Esophagus muscularis mucosa (tissue), 4 donors: ENCODE results near the gene SNAP47. TPM values are rescaled to one million over a fixed set of nuclear protein-coding genes. Genes with fewer than 3 reads are reported as not detected.

Source experiments
- DNase-seq: peaks from one replicate; pipeline ENCODE4 v3.0.0-alpha.2; 2017; ENCODE audit errors: extremely low spot score
- H3K27ac ChIP-seq, 4 donors: fragments of 200-600 bp; sonication (generic); replicated peaks in 1 of 4; 1 replicate in 3 of 4; 2 replicates in 1 of 4; pipeline ENCODE4 v1.5.1; 2016 to 2019; ENCODE audit warnings: mild to moderate bottlenecking in 1 of 4
- H3K27me3 ChIP-seq, 4 donors: fragments of 200-600 bp; sonication (generic); one replicate each; pipeline versions ENCODE4 v1.5.1 to v1.6.0; 2016 to 2019
- H3K36me3 ChIP-seq, 4 donors: fragments of 200-600 bp; sonication (generic); one replicate each; pipeline ENCODE4 v1.5.1; 2016 to 2019
- H3K4me1 ChIP-seq, 4 donors: fragments of 200-600 bp; sonication (generic); one replicate each; pipeline ENCODE4 v1.5.1; 2016 to 2019
- H3K4me3 ChIP-seq, 4 donors: fragments of 200-600 bp; sonication (generic); 1 replicate in 2 of 4; 2 replicates in 2 of 4; pipeline ENCODE4 v1.5.1; 2016 to 2019; ENCODE audit warnings: mild to moderate bottlenecking in 4 of 4, moderate library complexity in 1 of 4
- H3K9me3 ChIP-seq, 4 donors: fragments of 200-600 bp; sonication (generic); 1 replicate in 3 of 4; 2 replicates in 1 of 4; pipeline ENCODE4 v1.5.1; 2016 to 2019
- CTCF ChIP-seq, 3 experiments: fragments of 200-600 bp in 2 of 3; fragments of 450-650 bp in 1 of 3; sonication (generic) in 2 of 3; IDR thresholded peaks; one replicate each; pipeline ENCODE4 v1.5.1; 2017 to 2019; ENCODE audit warnings: antibody characterized with exemption in 3 of 3, mild to moderate bottlenecking in 2 of 3, moderate library complexity in 1 of 3
- EP300 ChIP-seq: sonication (generic); formaldehyde crosslinking; IDR thresholded peaks from one replicate; pipeline ENCODE4 v1.6.1; 2017; ENCODE audit warnings: antibody characterized with exemption
- POLR2A ChIP-seq: fragments of 450-650 bp; IDR thresholded peaks from one replicate; pipeline ENCODE4 v1.6.1; 2017; ENCODE audit warnings: antibody characterized with exemption, moderate library complexity, mild to moderate bottlenecking, low read depth
- POLR2AphosphoS5 ChIP-seq, 2 donors: sonication (generic); formaldehyde crosslinking; IDR thresholded peaks; one replicate each; pipeline ENCODE4 v1.6.1; 2017; ENCODE audit warnings: antibody characterized with exemption in 2 of 2
- WGBS: methylation state at CpG from one replicate; pipeline ENCODE4 v1.1.5; 2018; 5-methylcytosine and 5-hydroxymethylcytosine counted together
- intact Hi-C: fragments of 100-400 bp; cut with DNase I; formaldehyde crosslinking; loops from one replicate; pipeline ENCODE4 v1.15.1; 2023
- total RNA-seq, 4 donors: library from RNA; depleted of rRNA; stranded (reverse); fragments of >200 nt; gene quantifications; one replicate each; pipeline versions ENCODE4 v1.1.0 to v1.2.1, GENCODE V29; 2016

The SNAP47 gene
- total RNA-seq, 4 donors from 2014 or later = 26.6 to 41.0 (median 38.8) TPM

GRCh38 chr1:227792216-227793078 is 57.2 kb downstream of the SNAP47 start:
- Histone ChIP-seq H3K36me3 (no peaks in the 10 kb centered on the region), H3K27ac (no peak overlapping the region), H3K27me3 (peaks cover 0 to 8% (median 2%) of the 10 kb centered on the region in 4 donors), H3K9me3 (no peaks in the 10 kb centered on the region), H3K4me3 (no peak overlapping the region), H3K4me1 (peaks cover 13 to 36% (median 32%) of the 10 kb centered on the region in 4 donors)
- intact Hi-C loops = no loop called here
- WGBS = 85% methylated on average over 7 of the region's 19 CpGs
- DNase-seq = peak; percentile 90
- TF ChIP-seq CTCF (IDR thresholded peaks at IDR 0.05) = no peak
- no peak for TF ChIP-seq POLR2A
- TF ChIP-seq EP300 = no peak
- no peak for TF ChIP-seq POLR2AphosphoS5 (IDR thresholded peaks at IDR 0.05)

- Histone ChIP-seq H3K4me3 (no peak overlapping the region), H3K9me3 (no peaks in the 10 kb centered on the region), H3K27ac (peak overlapping the region in 1 of 4 donors; percentile 48), H3K4me1 (peaks cover 12 to 29% (median 27%) of the 10 kb centered on the region in 4 donors), H3K36me3 (no peaks in the 10 kb centered on the region), H3K27me3 (peaks cover 0 to 8% (median 2%) of the 10 kb centered on the region in 4 donors)
- no peak for TF ChIP-seq CTCF (IDR thresholded peaks at IDR 0.05)
- no peak for TF ChIP-seq POLR2AphosphoS5 (IDR thresholded peaks at IDR 0.05)
- no peak for TF ChIP-seq POLR2A
- TF ChIP-seq EP300 = no peak
- intact Hi-C loops = no loop called here
- DNase-seq = no peak
- 85% methylated on average over 8 of the region's 10 CpGs for WGBS
These were observed 58.1 kb downstream of the SNAP47 start for GRCh38 chr1:227793079-227793947.

GRCh38 chr1:227793948-227794816 is 58.9 kb downstream of the SNAP47 start:
- peaks cover 0 to 8% (median 2%) of the 10 kb centered on the region in 4 donors for H3K27me3 ChIP-seq
- H3K9me3 ChIP-seq = no peaks in the 10 kb centered on the region
- peak overlapping the region in 1 of 4 donors; percentile 48 for H3K27ac ChIP-seq
- TF ChIP-seq CTCF (IDR thresholded peaks at IDR 0.05) = no peak
- TF ChIP-seq POLR2AphosphoS5 (IDR thresholded peaks at IDR 0.05) = no peak
- TF ChIP-seq POLR2A = no peak
- TF ChIP-seq EP300 = no peak
- intact Hi-C loops = no loop called here
- no peak for DNase-seq
- WGBS = 49% methylated on average over 9 of the region's 12 CpGs
- H3K4me1 ChIP-seq = peaks cover 12 to 20% (median 19%) of the 10 kb centered on the region in 4 donors
- H3K36me3 ChIP-seq = no peaks in the 10 kb centered on the region
- H3K4me3 ChIP-seq = no peak overlapping the region

- Histone ChIP-seq H3K27ac (no peak overlapping the region), H3K27me3 (peaks cover 0 to 8% (median 2%) of the 10 kb centered on the region in 4 donors), H3K4me1 (peaks cover 12 to 19% (median 16%) of the 10 kb centered on the region in 4 donors), H3K4me3 (no peak overlapping the region), H3K9me3 (no peaks in the 10 kb centered on the region), H3K36me3 (no peaks in the 10 kb centered on the region)
- DNase-seq = no peak
- intact Hi-C loops = no loop called here
- TF ChIP-seq POLR2AphosphoS5 (IDR thresholded peaks at IDR 0.05) (no peak), EP300 (no peak), CTCF (IDR thresholded peaks at IDR 0.05) (no peak), POLR2A (no peak)
- 46% methylated on average over 7 of the region's 11 CpGs for WGBS
These were observed 59.6 kb downstream of the SNAP47 start for GRCh38 chr1:227794817-227795192.
